DND-41 (cell line): ENCODE measurements around the gene PLCD3.

Experiments
- ATAC-seq: fragments of 200-7000 bp; cut with Tn5 transposase; 3 replicates; pipeline ENCODE4 v1.9.1; 2021; ENCODE audit warnings: low read depth; ENCODE audit not compliant: insufficient read depth
- DNase-seq: peaks from one replicate; pipeline ENCODE4 v3.0.0-alpha.2; 2020
- H2AFZ ChIP-seq: 2 replicates; pipeline ENCODE4 v1.6.0; 2012; ENCODE audit warnings: low read depth, low read length
- H3K27ac ChIP-seq: 2 replicates; pipeline ENCODE4 v1.5.1; 2012; ENCODE audit warnings: low read length, inconsistent platforms
- H3K27me3 ChIP-seq: fragments of 200-600 bp; sonication (generic); 2 replicates; pipeline ENCODE4 v1.6.0; 2012; ENCODE audit warnings: low read length, mild to moderate bottlenecking, inconsistent platforms; ENCODE audit not compliant: insufficient read depth, poor library complexity
- H3K36me3 ChIP-seq: 2 replicates; pipeline ENCODE4 v1.5.1; 2012; ENCODE audit warnings: low read length, inconsistent platforms; ENCODE audit not compliant: insufficient read depth
- H3K4me1 ChIP-seq: 2 replicates; pipeline ENCODE4 v1.5.1; 2012; ENCODE audit warnings: mild to moderate bottlenecking, low read length; ENCODE audit not compliant: insufficient read depth
- H3K4me2 ChIP-seq: 2 replicates; pipeline ENCODE4 v1.6.0; 2012; ENCODE audit warnings: mild to moderate bottlenecking, moderate library complexity, low read length, inconsistent platforms; ENCODE audit not compliant: insufficient read depth
- H3K4me3 ChIP-seq, 2 experiments: fragments of 200-600 bp in 1 of 2; shearing (Covaris generic) in 1 of 2; 2 replicates each; pipeline ENCODE4 v1.5.1; 2012 to 2016; ENCODE audit warnings: inconsistent platforms in 2 of 2, low read length in 2 of 2, mild to moderate bottlenecking in 2 of 2, low read depth in 1 of 2, moderate library complexity in 1 of 2
- H3K79me2 ChIP-seq: 2 replicates; pipeline ENCODE4 v1.6.0; 2012; ENCODE audit warnings: low read length, inconsistent platforms; ENCODE audit not compliant: insufficient read depth
- H3K9ac ChIP-seq: 2 replicates; pipeline ENCODE4 v1.6.0; 2012; ENCODE audit warnings: low read depth, mild to moderate bottlenecking, inconsistent platforms, low read length, moderate library complexity
- H3K9me3 ChIP-seq: 2 replicates; pipeline ENCODE4 v1.5.1; 2012; ENCODE audit warnings: low read length, moderate library complexity, mild to moderate bottlenecking, inconsistent platforms; ENCODE audit not compliant: insufficient read depth, severe bottlenecking
- H4K20me1 ChIP-seq: 2 replicates; pipeline ENCODE4 v1.6.0; 2012; ENCODE audit warnings: low read length; ENCODE audit not compliant: insufficient read depth
- EZH2 ChIP-seq: IDR thresholded peaks from 3 replicates; pipeline ENCODE4 v1.6.1; 2012; ENCODE audit warnings: borderline replicate concordance, low read depth, mild to moderate bottlenecking, moderate library complexity, low read length, inconsistent platforms; ENCODE audit not compliant: severe bottlenecking
- TF ChIP-seq, protein P1 (sequence below): IDR thresholded peaks from 2 replicates; pipeline ENCODE4 v1.5.1; 2012; ENCODE audit warnings: borderline replicate concordance, low read length, moderate library complexity, mild to moderate bottlenecking; ENCODE audit not compliant: poor library complexity, severe bottlenecking; ENCODE audit errors: extremely low read depth

PLCD3 gene

GRCh38 chr17:45132320-45132571 lies at the start of gene PLCD3:
TSS of gene PLCD3 (minus strand) at chr17:45132515. CDS start at chr17:45132410, 105 bp downstream.
- no peak for DNase-seq
- H2AFZ ChIP-seq, result peak within 1 kb of the TSS; percentile 94
- H3K4me1 ChIP-seq, result peaks cover 37% of the 10 kb centered on the region
- H3K27ac ChIP-seq, result peak within 1 kb of the TSS; percentile 68
- peak; percentile 49 for ATAC-seq
- H3K79me2 ChIP-seq, result peaks cover 7% of the 10 kb centered on the region; the same call in 1 of the 2 replicates
- no peaks in the 10 kb centered on the region for H3K9me3 ChIP-seq
- no peaks in the 10 kb centered on the region for H4K20me1 ChIP-seq
- no peak for TF ChIP-seq EZH2
- TF ChIP-seq, protein P1, sequence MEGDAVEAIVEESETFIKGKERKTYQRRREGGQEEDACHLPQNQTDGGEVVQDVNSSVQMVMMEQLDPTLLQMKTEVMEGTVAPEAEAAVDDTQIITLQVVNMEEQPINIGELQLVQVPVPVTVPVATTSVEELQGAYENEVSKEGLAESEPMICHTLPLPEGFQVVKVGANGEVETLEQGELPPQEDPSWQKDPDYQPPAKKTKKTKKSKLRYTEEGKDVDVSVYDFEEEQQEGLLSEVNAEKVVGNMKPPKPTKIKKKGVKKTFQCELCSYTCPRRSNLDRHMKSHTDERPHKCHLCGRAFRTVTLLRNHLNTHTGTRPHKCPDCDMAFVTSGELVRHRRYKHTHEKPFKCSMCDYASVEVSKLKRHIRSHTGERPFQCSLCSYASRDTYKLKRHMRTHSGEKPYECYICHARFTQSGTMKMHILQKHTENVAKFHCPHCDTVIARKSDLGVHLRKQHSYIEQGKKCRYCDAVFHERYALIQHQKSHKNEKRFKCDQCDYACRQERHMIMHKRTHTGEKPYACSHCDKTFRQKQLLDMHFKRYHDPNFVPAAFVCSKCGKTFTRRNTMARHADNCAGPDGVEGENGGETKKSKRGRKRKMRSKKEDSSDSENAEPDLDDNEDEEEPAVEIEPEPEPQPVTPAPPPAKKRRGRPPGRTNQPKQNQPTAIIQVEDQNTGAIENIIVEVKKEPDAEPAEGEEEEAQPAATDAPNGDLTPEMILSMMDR, result no peak
- H3K27me3 ChIP-seq, result no peaks in the 10 kb centered on the region
- H3K4me2 ChIP-seq, result peak within 1 kb of the TSS; percentile 100
- peak within 1 kb of the TSS; percentile 73 for H3K9ac ChIP-seq
- peak within 1 kb of the TSS; percentile 56 to 91 for H3K4me3 ChIP-seq
- H3K36me3 ChIP-seq, result peaks cover 6% of the 10 kb centered on the region; the same call in 1 of the 2 replicates

DNA sequence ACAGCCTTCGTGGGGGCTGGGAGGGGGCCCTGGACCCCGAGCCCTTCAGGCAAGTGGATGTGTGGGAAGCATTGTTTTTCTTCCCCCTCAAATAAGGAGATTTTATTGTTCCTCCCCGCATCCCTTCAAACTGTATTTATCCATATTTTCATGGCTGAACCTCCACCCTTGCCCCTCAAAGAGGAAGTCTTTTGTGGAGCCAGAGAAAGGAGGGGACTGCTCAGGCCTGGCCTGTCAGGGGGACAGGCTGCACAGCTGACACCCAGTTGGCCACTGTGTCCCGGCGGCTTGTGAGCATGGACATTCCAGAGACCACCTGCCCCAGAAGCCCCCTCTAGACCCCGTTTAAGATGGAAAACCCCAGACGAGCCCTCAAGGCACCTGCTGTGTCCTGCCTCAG lies 45.2 kb upstream of the PLCD3 start:
- TF ChIP-seq, protein P1, result no peak
- TF ChIP-seq EZH2, result no peak
- no peak overlapping the region for H3K9ac ChIP-seq
- peaks cover 12% of the 10 kb centered on the region for H3K4me1 ChIP-seq
- no peaks in the 10 kb centered on the region for H3K36me3 ChIP-seq
- DNase-seq, result no peak
- no peak overlapping the region for H3K27ac ChIP-seq
- H3K79me2 ChIP-seq, result no peaks in the 10 kb centered on the region
- ATAC-seq, result no peak
- H3K4me3 ChIP-seq, result no peak overlapping the region
- H3K4me2 ChIP-seq, result no peak overlapping the region
- no peaks in the 10 kb centered on the region for H3K27me3 ChIP-seq
- H3K9me3 ChIP-seq, result no peaks in the 10 kb centered on the region
- no peaks in the 10 kb centered on the region for H4K20me1 ChIP-seq
- no peak overlapping the region for H2AFZ ChIP-seq

GRCh38 chr17:45175759-45176115 lies 43.4 kb upstream of the PLCD3 start:
- H3K4me2 ChIP-seq, result no peak overlapping the region
- ATAC-seq (no peak), DNase-seq (no peak)
- no peaks in the 10 kb centered on the region for H3K36me3 ChIP-seq
- no peak overlapping the region; the same call in 1 of the 2 replicates for H2AFZ ChIP-seq
- TF ChIP-seq, protein P1, result no peak
- TF ChIP-seq EZH2, result no peak
- H3K9ac ChIP-seq, result no peak overlapping the region
- no peaks in the 10 kb centered on the region for H3K9me3 ChIP-seq
- H3K4me1 ChIP-seq, result peaks cover 24% of the 10 kb centered on the region
- no peaks in the 10 kb centered on the region for H3K79me2 ChIP-seq
- H3K27me3 ChIP-seq, result no peaks in the 10 kb centered on the region
- no peaks in the 10 kb centered on the region for H4K20me1 ChIP-seq
- no peak overlapping the region for H3K27ac ChIP-seq
- H3K4me3 ChIP-seq, result no peak overlapping the region
